NCI-H2081 (cell line): ENCODE data around the gene RAB7B.
"Not testable (repeated sequence)": the region's sequence is repeated elsewhere in the genome, so short reads cannot be mapped to it uniquely, and the experiment has no call there.

ENCODE experiments used
- DNase-seq, 2 experiments: peaks; one replicate each; lab custom pipeline; 2025; lab: John Stamatoyannopoulos, UW

RAB7B gene

GRCh38 chr1:206002871-206003801 is at the start of gene RAB7B:
Gene RAB7B, minus strand, starts transcription at chr1:206003395. Its CDS starts 9,260 bp downstream, at chr1:205994135.
- no peak for DNase-seq

GRCh38 chr1:206052231-206052865 is 49.2 kb upstream of the RAB7B start:
- DNase-seq: not testable (repeated sequence)

- DNase-seq: no peak
Observed at GRCh38 chr1:206050655-206051235, 47.5 kb upstream of the RAB7B start.

GRCh38 chr1:206049919-206050600 is 46.9 kb upstream of the RAB7B start:
- no peak for DNase-seq

GRCh38 chr1:206049293-206049692 is 46.1 kb upstream of the RAB7B start:
- DNase-seq: no peak

GRCh38 chr1:206048582-206048981 is 45.4 kb upstream of the RAB7B start:
- DNase-seq: no peak

- no peak for DNase-seq
Observed at GRCh38 chr1:206047271-206047670, 44.1 kb upstream of the RAB7B start.

- DNase-seq: no peak
Observed at GRCh38 chr1:206041640-206042039, 38.4 kb upstream of the RAB7B start.

GRCh38 chr1:206040328-206040727 is 37.1 kb upstream of the RAB7B start:
- no peak for DNase-seq

- no peak for DNase-seq
Observed at GRCh38 chr1:206039046-206039973, 36.1 kb upstream of the RAB7B start.

GRCh38 chr1:206037581-206037980 is 34.4 kb upstream of the RAB7B start:
- DNase-seq: no peak

- no peak for DNase-seq
Observed at GRCh38 chr1:206036663-206037455, 33.7 kb upstream of the RAB7B start.

- peak; percentile 7 to 29 for DNase-seq
Observed at GRCh38 chr1:206035027-206035426, 31.8 kb upstream of the RAB7B start.

GRCh38 chr1:206032380-206033140 is 29.4 kb upstream of the RAB7B start:
- DNase-seq: no peak

GRCh38 chr1:206030714-206031113 is 27.5 kb upstream of the RAB7B start:
- DNase-seq: peak; percentile 51 to 87

- no peak for DNase-seq
Observed at GRCh38 chr1:206030191-206030590, 27.0 kb upstream of the RAB7B start.

- DNase-seq: no peak
Observed at GRCh38 chr1:206029484-206029883, 26.3 kb upstream of the RAB7B start.

GRCh38 chr1:206025283-206025820 is 22.2 kb upstream of the RAB7B start:
- no peak for DNase-seq

- no peak for DNase-seq
Observed at GRCh38 chr1:206023695-206024094, 20.5 kb upstream of the RAB7B start, which contains the start of gene CTSE. Gene CTSE, minus strand, starts transcription at chr1:206023895. Its CDS starts 104 bp downstream, at chr1:206023791.
